Astrocyte of the cerebellum (primary cell): ENCODE data around the gene CHRNA9.

ENCODE experiments used
- DNase-seq: peaks from one replicate; pipeline ENCODE4 v3.0.0-alpha.2; 2011; ENCODE audit warnings: low read depth
- H3K4me3 ChIP-seq: 2 replicates; pipeline ENCODE4 v1.5.1; 2011; ENCODE audit warnings: mild to moderate bottlenecking, low read depth, low read length, moderate library complexity
- CTCF ChIP-seq: IDR thresholded peaks from 2 replicates; pipeline ENCODE4 v1.5.1; 2012; ENCODE audit warnings: low read length, low read depth, moderate library complexity, mild to moderate bottlenecking; ENCODE audit errors: missing control alignments
- in situ Hi-C: cut with HindIII; loops from 2 replicates; pipeline ENCODE4 v1.10.0; 2017; ENCODE audit warnings: low sequenced_read_pairs

Gene CHRNA9

GRCh38 chr4:40305328-40306170 is 29.6 kb upstream of the CHRNA9 start:
- no peak overlapping the region for H3K4me3 ChIP-seq
- TF ChIP-seq CTCF, result no peak
- in situ Hi-C loops, result no loop called here

GRCh38 chr4:40306226-40306625 is 28.9 kb upstream of the CHRNA9 start:
- H3K4me3 ChIP-seq, result no peak overlapping the region
- in situ Hi-C loops, result no loop called here
- no peak for DNase-seq
- no peak for TF ChIP-seq CTCF

More at GRCh38 chr4:40305328-40306170, 29.6 kb upstream of the CHRNA9 start:
- no peak for DNase-seq

GRCh38 chr4:40306976-40307375 is 28.2 kb upstream of the CHRNA9 start:
- DNase-seq, result no peak
- no peak for TF ChIP-seq CTCF
- in situ Hi-C loops, result no loop called here
- no peak overlapping the region for H3K4me3 ChIP-seq

- in situ Hi-C loops, result no loop called here
- no peak for DNase-seq
- no peak for TF ChIP-seq CTCF
- no peak overlapping the region for H3K4me3 ChIP-seq
Measured at GRCh38 chr4:40307627-40308497, 27.3 kb upstream of the CHRNA9 start.

- TF ChIP-seq CTCF, result no peak
- in situ Hi-C loops, result no loop called here
- H3K4me3 ChIP-seq, result no peak overlapping the region
- no peak for DNase-seq
Measured at GRCh38 chr4:40308528-40309122, 26.5 kb upstream of the CHRNA9 start.

- no peak overlapping the region for H3K4me3 ChIP-seq
- peak; percentile 82 for TF ChIP-seq CTCF
- peak; percentile 78 for DNase-seq
- in situ Hi-C loops, result no loop called here
Measured at GRCh38 chr4:40309250-40309774, 25.8 kb upstream of the CHRNA9 start.
